ENCODE data around the gene PIPOX. TPM values are rescaled to one million over a fixed set of nuclear protein-coding genes. Genes with fewer than 3 reads are reported as not detected.

The PIPOX gene
- total RNA-seq, 1 donor: 2.9 TPM

GRCh38 chr17:29050176-29050575, 7.2 kb downstream of the PIPOX start:
- Histone ChIP-seq H3K4me1 (ENCODE audit: insufficient read depth, low read length) (peaks cover 12% of the 10 kb centered on the region), H3K9me3 (ENCODE audit: low read depth, low read length) (no peaks in the 10 kb centered on the region), H3K4me3 (ENCODE audit: low read length) (no peak overlapping the region), H3K27me3 (ENCODE audit: insufficient read depth, low read length) (no peaks in the 10 kb centered on the region)

DNA sequence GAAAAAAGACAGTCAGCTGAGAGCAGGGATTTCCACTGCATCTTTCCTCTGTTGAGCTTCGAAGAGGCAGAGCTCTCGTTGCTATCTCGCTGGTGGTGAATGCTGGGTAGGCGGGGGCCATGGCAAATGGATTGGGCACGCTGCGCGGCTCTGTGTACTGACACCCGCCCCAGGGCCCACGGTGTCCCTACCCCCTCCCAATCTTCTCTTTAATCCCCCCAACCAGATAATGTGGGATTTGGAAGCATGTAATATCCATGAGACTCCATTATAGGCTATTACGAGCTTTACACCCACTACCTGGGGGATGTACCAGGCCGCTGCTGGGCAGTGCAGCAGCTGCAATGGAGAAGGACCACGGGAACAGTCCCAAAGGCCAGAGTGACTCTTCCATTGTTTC, 8.3 kb downstream of the PIPOX start:
- H3K9me3 ChIP-seq (ENCODE audit: low read depth, low read length): no peaks in the 10 kb centered on the region
- H3K27me3 ChIP-seq (ENCODE audit: insufficient read depth, low read length): no peaks in the 10 kb centered on the region
- no peak overlapping the region for H3K4me3 ChIP-seq (ENCODE audit: low read length)
- H3K4me1 ChIP-seq (ENCODE audit: insufficient read depth, low read length): peaks cover 6% of the 10 kb centered on the region

DNA sequence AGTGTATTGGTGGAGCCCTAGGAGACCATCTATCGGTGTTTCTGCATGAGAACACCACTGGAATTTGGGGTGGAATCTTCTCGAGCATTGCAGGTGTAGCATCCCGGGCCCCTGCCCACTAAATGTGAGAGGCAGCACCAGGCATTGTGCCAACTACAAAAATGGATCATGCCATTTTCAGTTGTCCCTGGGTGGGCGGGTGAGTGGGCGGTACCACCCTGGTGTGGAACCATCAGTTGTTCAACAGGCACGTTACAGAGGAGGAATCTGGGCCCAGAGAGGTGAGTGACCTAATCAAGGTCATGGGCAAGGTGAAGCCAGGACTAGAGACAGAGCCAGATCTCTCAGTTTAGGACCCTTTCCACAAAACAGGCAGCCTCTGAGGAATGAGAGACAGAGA, 8.8 kb downstream of the PIPOX start:
- no peaks in the 10 kb centered on the region for H3K9me3 ChIP-seq (ENCODE audit: low read depth, low read length)
- no peaks in the 10 kb centered on the region for H3K27me3 ChIP-seq (ENCODE audit: insufficient read depth, low read length)
- peaks cover under 1% of the 10 kb centered on the region for H3K4me1 ChIP-seq (ENCODE audit: insufficient read depth, low read length)
- no peak overlapping the region for H3K4me3 ChIP-seq (ENCODE audit: low read length)

DNA sequence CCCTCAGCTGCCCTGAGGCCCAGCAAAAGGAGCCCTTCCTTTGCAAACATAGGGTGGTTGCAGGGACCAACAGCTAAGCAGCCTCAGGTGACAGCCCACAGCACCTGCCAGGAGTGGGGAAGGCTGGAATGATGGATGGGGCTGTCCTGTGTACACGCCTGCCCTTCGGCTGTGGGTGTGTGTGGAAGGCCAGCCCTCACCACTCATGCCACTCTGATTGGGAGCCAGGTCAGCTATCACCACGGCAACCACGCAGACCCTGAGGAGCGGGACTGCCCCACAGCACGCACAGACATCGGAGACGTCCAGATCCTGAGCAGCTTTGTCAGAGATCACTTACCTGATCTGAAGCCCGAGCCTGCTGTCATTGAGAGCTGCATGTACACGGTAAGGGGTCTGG, 11.9 kb downstream of the PIPOX start:
- Histone ChIP-seq H3K27me3 (ENCODE audit: insufficient read depth, low read length) (no peaks in the 10 kb centered on the region), H3K9me3 (ENCODE audit: low read depth, low read length) (no peaks in the 10 kb centered on the region), H3K4me3 (ENCODE audit: low read length) (no peak overlapping the region), H3K4me1 (ENCODE audit: insufficient read depth, low read length) (no peaks in the 10 kb centered on the region)

GRCh38 chr17:29057361-29057760, 14.4 kb downstream of the PIPOX start:
- Histone ChIP-seq H3K9me3 (ENCODE audit: low read depth, low read length) (no peaks in the 10 kb centered on the region), H3K27me3 (ENCODE audit: insufficient read depth, low read length) (no peaks in the 10 kb centered on the region), H3K4me3 (ENCODE audit: low read length) (no peak overlapping the region), H3K4me1 (ENCODE audit: insufficient read depth, low read length) (no peaks in the 10 kb centered on the region)

DNA sequence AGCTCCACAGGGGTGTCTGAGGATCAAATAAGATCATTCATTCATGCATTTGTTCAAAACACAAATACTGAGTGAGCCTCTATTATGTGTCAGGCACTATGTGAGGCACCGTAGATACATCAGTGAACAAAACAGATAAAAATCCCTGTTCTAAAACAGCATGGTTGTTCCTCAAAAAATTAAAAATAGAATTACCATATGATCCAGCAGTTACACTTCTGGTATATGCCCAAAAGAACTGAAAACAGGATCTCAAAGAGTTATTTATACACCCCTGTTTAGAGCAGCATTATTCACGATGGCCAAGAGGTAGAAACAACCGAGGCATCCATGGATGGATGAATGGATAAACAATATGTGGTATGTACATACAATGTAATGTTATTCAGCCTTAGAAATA, 15.4 kb downstream of the PIPOX start:
- H3K4me3 ChIP-seq (ENCODE audit: low read length): no peak overlapping the region
- H3K4me1 ChIP-seq (ENCODE audit: insufficient read depth, low read length): no peaks in the 10 kb centered on the region
- H3K27me3 ChIP-seq (ENCODE audit: insufficient read depth, low read length): no peaks in the 10 kb centered on the region
- H3K9me3 ChIP-seq (ENCODE audit: low read depth, low read length): no peaks in the 10 kb centered on the region

DNA sequence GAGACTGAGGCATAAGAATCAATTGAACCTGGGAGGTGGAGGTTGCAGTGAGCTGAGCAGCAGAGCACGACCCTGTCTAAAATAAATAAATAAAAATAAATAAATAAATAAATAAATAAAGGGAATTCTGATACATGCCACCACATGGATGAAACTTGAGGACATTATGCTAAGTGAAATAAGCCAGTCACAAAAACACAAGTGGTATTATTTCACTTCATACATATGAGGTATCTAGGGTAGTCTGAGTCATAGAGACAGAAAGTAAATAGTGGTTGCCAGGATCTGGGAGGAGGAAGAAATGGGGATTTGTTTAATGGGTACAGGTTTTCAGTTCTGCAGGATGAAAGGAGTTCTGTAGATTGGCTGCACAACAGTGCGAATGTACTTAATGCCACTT, 16.3 kb downstream of the PIPOX start:
- H3K27me3 ChIP-seq (ENCODE audit: insufficient read depth, low read length): no peaks in the 10 kb centered on the region
- H3K9me3 ChIP-seq (ENCODE audit: low read depth, low read length): no peaks in the 10 kb centered on the region
- no peak overlapping the region for H3K4me3 ChIP-seq (ENCODE audit: low read length)
- H3K4me1 ChIP-seq (ENCODE audit: insufficient read depth, low read length): no peaks in the 10 kb centered on the region

- Histone ChIP-seq H3K27me3 (ENCODE audit: insufficient read depth, low read length) (no peaks in the 10 kb centered on the region), H3K4me1 (ENCODE audit: insufficient read depth, low read length) (no peaks in the 10 kb centered on the region), H3K4me3 (ENCODE audit: low read length) (no peak overlapping the region), H3K9me3 (ENCODE audit: low read depth, low read length) (no peaks in the 10 kb centered on the region)
Measured at GRCh38 chr17:29060475-29060874, 17.5 kb downstream of the PIPOX start.

- Histone ChIP-seq H3K27me3 (ENCODE audit: insufficient read depth, low read length) (no peaks in the 10 kb centered on the region), H3K4me3 (ENCODE audit: low read length) (no peak overlapping the region), H3K4me1 (ENCODE audit: insufficient read depth, low read length) (no peaks in the 10 kb centered on the region), H3K9me3 (ENCODE audit: low read depth, low read length) (no peaks in the 10 kb centered on the region)
Measured at GRCh38 chr17:29061036-29061435, 18.1 kb downstream of the PIPOX start.

DNA sequence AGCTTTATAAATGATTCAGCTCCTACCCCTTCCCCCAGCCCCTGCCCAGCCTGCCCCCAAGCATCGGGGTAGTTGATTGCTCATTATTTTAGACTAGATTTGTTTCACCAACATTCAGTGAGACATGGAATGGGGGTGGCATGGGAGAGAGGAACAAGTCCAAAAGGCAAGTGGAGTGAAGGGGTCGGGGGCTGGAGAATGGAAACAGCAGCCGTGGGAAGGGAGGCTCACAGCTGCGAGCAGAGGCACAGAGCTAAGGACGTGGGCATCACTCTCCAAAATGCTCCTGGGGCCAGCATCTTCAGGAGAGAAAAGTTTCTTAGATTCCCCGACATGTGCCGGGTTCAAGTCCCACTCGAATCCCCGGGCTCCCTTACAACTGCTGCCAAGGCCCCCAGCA, 19.3 kb downstream of the PIPOX start:
- H3K4me1 ChIP-seq (ENCODE audit: insufficient read depth, low read length): no peaks in the 10 kb centered on the region
- no peaks in the 10 kb centered on the region for H3K27me3 ChIP-seq (ENCODE audit: insufficient read depth, low read length)
- H3K9me3 ChIP-seq (ENCODE audit: low read depth, low read length): no peaks in the 10 kb centered on the region
- H3K4me3 ChIP-seq (ENCODE audit: low read length): no peak overlapping the region

DNA sequence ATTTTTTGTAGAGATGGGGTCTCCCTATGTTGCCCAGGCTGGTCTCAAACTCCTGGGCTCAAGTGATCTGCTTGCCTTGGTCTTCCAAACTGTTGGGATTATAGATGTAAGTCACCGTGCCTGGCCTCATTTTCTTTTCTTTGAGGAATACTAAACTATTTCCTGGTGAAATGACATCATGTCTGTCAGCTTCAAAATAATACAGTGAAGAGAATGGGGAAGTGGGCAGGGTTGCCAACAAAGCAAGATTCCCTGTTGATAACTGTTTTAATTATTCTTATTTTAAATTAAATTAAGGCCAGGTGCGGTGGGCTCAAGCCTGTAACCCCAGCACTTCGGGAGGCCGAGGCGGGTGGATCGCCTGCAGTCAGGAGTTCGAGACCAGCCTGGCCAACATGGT, 21.1 kb downstream of the PIPOX start:
- no peaks in the 10 kb centered on the region for H3K4me1 ChIP-seq (ENCODE audit: insufficient read depth, low read length)
- no peaks in the 10 kb centered on the region for H3K9me3 ChIP-seq (ENCODE audit: low read depth, low read length)
- H3K27me3 ChIP-seq (ENCODE audit: insufficient read depth, low read length): no peaks in the 10 kb centered on the region
- no peak overlapping the region for H3K4me3 ChIP-seq (ENCODE audit: low read length)

DNA sequence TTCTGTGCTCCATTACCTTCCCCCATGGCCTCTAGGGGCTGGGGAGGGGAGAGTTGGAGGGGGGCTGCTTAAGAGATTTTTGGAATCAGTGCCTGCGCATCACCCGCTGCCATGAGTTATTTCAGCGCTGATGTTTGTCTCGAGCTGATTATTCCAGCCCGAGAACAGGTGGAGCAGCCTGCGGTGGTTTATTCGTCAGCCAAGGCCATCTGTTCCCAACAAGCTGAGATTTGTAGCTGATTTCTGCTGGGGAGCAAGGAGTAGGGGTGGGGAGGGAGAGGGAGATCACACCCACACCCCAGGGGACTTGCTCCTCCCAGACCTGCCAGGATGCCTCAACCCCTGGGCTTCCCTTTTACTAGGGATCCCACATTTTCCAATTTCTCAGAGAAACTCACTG, 23.1 kb downstream of the PIPOX start:
- Histone ChIP-seq H3K4me3 (ENCODE audit: low read length) (no peak overlapping the region), H3K4me1 (ENCODE audit: insufficient read depth, low read length) (no peaks in the 10 kb centered on the region), H3K27me3 (ENCODE audit: insufficient read depth, low read length) (no peaks in the 10 kb centered on the region)

DNA sequence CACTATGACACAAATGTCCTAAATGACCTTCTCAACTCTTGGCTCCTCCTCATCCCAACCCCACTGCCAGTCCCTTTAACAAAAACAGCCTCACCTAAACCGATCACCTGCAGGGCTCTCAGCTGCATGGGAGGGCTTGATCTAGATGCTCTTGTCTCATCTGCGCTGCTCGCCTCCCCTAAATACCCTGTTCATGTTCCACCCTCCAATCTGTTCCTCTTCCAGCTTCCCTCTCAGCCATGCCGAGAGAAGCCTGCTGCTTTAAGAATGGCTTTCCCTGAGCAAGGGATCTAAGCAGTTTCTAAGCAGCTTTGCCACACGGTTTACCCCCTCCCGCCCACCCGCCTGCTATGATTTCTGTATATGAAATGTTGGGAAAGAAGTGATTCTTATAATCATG, 23.7 kb downstream of the PIPOX start:
- no peak overlapping the region for H3K4me3 ChIP-seq (ENCODE audit: low read length)
- no peaks in the 10 kb centered on the region for H3K27me3 ChIP-seq (ENCODE audit: insufficient read depth, low read length)
- H3K4me1 ChIP-seq (ENCODE audit: insufficient read depth, low read length): no peaks in the 10 kb centered on the region

More for the DNA sequence above, 23.1 kb downstream of the PIPOX start:
- H3K9me3 ChIP-seq (ENCODE audit: low read depth, low read length): no peaks in the 10 kb centered on the region

DNA sequence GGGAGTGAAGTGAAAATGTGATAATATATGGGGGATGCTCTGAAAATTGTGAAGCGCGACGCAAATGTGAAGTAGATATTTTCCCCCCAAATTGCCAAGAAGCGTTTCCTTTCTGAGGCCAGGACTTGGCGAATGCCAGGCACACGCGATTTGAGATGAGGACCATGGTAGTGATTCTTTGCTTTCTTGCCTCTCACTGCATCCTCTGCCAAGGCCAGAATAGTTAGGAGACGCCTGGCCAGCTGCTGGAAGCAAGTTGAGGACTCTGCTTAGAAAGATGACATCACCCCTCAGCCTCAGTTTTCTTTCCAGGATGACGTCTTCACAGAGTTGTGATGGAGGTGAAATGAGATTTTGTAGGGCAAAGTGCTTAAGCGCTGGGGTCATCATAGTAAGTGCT, 25.9 kb downstream of the PIPOX start:
- no peak overlapping the region for H3K4me3 ChIP-seq (ENCODE audit: low read length)
- H3K27me3 ChIP-seq (ENCODE audit: insufficient read depth, low read length): no peaks in the 10 kb centered on the region
- no peaks in the 10 kb centered on the region for H3K4me1 ChIP-seq (ENCODE audit: insufficient read depth, low read length)
- H3K9me3 ChIP-seq (ENCODE audit: low read depth, low read length): no peaks in the 10 kb centered on the region

More for the DNA sequence above, 23.7 kb downstream of the PIPOX start:
- H3K9me3 ChIP-seq (ENCODE audit: low read depth, low read length): no peaks in the 10 kb centered on the region

- H3K4me3 ChIP-seq (ENCODE audit: low read length): no peak overlapping the region
- H3K9me3 ChIP-seq (ENCODE audit: low read depth, low read length): no peaks in the 10 kb centered on the region
- H3K4me1 ChIP-seq (ENCODE audit: insufficient read depth, low read length): no peaks in the 10 kb centered on the region
- H3K27me3 ChIP-seq (ENCODE audit: insufficient read depth, low read length): no peaks in the 10 kb centered on the region
Measured at GRCh38 chr17:29069526-29070041, 26.6 kb downstream of the PIPOX start.

DNA sequence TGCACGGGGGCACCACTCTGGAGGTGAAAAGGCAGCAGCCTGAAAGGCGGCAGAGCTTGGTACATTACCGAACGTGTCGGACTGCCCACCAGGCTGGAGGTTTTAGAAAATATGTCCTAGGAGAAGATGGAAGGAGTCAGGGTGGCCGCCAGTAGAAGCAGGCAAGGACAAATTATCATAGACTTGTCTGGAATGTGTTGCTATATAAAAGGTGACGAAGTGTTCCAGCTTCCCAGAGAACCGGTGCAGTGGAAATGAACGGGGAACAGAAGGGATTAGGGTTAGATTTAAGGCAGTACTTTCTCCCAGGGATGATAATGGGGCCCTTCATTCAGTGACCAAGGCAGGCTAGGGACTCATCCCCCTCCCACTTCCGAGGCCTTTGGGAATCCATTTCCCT, 27.4 kb downstream of the PIPOX start:
- no peaks in the 10 kb centered on the region for H3K27me3 ChIP-seq (ENCODE audit: insufficient read depth, low read length)
- H3K4me1 ChIP-seq (ENCODE audit: insufficient read depth, low read length): no peaks in the 10 kb centered on the region
- H3K9me3 ChIP-seq (ENCODE audit: low read depth, low read length): no peaks in the 10 kb centered on the region
- H3K4me3 ChIP-seq (ENCODE audit: low read length): no peak overlapping the region

DNA sequence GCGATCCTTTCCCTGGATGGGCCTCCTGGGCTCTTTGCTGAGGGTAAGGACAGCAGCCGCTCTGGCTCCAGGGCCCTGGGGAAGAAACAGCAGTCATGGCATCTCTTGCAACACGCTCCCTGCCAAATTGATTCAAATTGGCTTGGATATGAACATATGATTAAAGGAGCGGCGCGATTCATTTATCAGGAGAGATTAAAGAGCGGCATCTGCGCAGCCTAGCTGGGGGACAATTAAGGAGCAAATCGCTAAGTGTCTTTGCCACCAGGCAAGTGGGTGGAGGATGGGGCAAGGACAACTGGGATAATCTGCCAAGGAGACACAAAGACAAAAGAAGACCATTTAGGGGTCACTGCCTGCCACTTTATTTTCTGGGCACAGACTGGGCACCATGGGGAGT, 27.8 kb downstream of the PIPOX start:
- Histone ChIP-seq H3K9me3 (ENCODE audit: low read depth, low read length) (no peaks in the 10 kb centered on the region), H3K27me3 (ENCODE audit: insufficient read depth, low read length) (no peaks in the 10 kb centered on the region), H3K4me1 (ENCODE audit: insufficient read depth, low read length) (no peaks in the 10 kb centered on the region), H3K4me3 (ENCODE audit: low read length) (no peak overlapping the region)
